GM10248 (cell line): Measurements from ENCODE around the gene RAB40C.

Source experiments
- CTCF ChIA-PET: fragments of 300-600 bp; sonication (Branson Sonifier 250); formaldehyde crosslinking; extraction: SDS; loops from one replicate; lab custom pipeline; 2021; ENCODE audit warnings: antibody characterized with exemption; lab: Yijun Ruan, JAX
- POLR2A ChIA-PET: fragments of 350-650 bp; sonication (Branson Sonifier 250); formaldehyde crosslinking; extraction: SDS; loops from one replicate; lab custom pipeline; 2020; ENCODE audit warnings: antibody characterized with exemption; lab: Yijun Ruan, JAX
- DNase-seq: peaks from one replicate; pipeline ENCODE4 v3.0.0; 2012; ENCODE audit errors: extremely low spot score
- CTCF ChIP-seq: IDR thresholded peaks from 2 replicates; pipeline ENCODE4 v1.5.1; 2012; ENCODE audit warnings: mild to moderate bottlenecking, low read depth; ENCODE audit errors: extremely low read depth, missing control alignments, control extremely low read depth

The RAB40C gene

DNA sequence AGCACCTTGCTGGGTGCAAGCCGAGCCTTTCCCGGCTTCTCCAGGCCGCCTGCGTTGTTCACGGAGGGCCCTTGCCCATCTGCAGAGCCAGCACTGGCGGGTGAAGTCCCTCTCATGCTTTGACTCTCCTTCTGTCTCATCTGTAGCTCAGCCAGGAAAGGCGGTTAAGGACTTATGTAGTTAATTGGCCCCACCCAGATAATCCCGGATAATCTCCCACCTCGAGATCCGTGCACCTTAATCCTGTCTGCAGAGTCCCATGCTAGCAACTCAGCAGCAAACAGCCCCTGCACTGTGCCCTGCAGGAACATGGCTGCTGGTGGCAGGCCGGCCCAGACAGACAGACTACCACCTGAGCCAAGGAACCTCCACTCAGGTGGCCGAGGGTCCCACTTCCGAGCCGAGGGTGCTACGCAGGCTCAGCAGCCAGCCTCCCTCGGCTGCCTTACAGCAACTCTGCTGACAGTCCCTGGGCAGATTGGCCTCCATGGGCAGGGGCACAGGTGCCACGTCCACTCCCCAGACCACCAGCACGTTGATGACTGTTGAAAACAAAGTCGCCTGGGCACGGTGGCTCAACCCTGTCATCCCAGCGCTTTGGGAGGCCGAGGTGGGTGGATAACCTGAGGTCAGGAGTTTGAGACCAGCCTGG, 16.9 kb downstream of the RAB40C start:
- DNase-seq: no peak
- ChIA-PET POLR2A (no interaction called here), CTCF (no interaction called here)
- TF ChIP-seq CTCF: no peak

DNA sequence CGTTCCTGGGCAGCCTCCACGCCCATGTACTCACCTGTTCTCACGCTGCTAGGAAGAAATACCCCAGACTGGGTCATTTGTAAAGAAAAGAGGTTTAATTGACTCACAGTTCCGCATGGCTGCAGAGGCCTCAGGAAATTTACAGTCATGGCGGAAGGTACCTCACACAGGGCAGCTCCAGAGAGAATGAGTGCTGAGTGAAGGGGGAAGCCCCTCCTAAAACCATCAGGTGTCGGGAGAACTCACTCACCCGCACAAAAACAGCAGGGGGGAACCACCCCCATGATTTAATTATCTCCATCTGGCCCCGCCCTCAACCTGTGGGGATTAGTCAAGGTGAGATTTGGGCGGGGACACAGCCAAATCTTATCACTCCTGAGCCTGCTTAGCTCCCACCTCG, 18.2 kb downstream of the RAB40C start:
- POLR2A ChIA-PET: no interaction called here
- no peak for TF ChIP-seq CTCF
- no peak for DNase-seq
- CTCF ChIA-PET: interaction anchor here (1.1 kb wide), 1 partner anchor 9 kb away, joined by 3 read pairs; no protein-coding TSS in a partner anchor

GRCh38 chr16:609316-609715, 19.4 kb downstream of the RAB40C start:
- ChIA-PET CTCF (interaction anchor here (1.1 to 1.5 kb wide), 2 partner anchors 10 to 11 kb away, joined by 3 to 6 read pairs; no protein-coding TSS in a partner anchor), POLR2A (no interaction called here)
- DNase-seq: no peak
- no peak for TF ChIP-seq CTCF

DNA sequence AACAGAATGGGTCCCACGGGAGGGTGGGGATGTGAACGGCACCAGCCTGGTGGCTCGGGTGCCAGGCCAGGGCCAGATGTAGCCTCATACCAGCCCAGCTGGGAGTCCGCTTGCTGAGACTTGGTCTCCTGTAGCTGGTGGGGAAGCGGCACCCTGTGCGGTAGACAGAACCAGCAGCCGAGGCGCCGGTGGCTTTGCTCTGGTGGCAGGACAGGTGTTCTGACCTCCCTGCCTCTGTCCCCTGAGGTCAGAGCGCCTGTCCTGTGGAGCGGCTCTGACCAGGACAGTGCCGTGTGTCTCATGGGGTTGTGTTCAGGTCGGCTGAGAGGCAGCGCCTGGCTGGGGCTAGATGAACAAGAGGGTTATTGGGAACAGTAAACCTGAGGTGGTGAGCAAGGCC, 20.1 kb downstream of the RAB40C start:
- no peak for DNase-seq
- ChIA-PET CTCF (interaction anchor here (1.1 to 1.5 kb wide), 2 partner anchors 11 kb away, joined by 6 read pairs; no protein-coding TSS in a partner anchor), POLR2A (no interaction called here)
- TF ChIP-seq CTCF: no peak

GRCh38 chr16:610513-611381, 20.9 kb downstream of the RAB40C start:
- TF ChIP-seq CTCF: peak; percentile 30
- ChIA-PET CTCF (interaction anchor here (0.7 to 1.5 kb wide), 3 partner anchors 10 to 12 kb away, joined by 4 to 6 read pairs (median 6); no protein-coding TSS in a partner anchor), POLR2A (no interaction called here)
- no peak for DNase-seq

GRCh38 chr16:615122-615521, 25.3 kb downstream of the RAB40C start:
- POLR2A ChIA-PET: no interaction called here
- CTCF ChIA-PET: no interaction called here
- no peak for TF ChIP-seq CTCF
- DNase-seq: no peak
